ENCODE results near the gene CDH4.
"Not testable (repeated sequence)": the region's sequence is repeated elsewhere in the genome, so short reads cannot be mapped to it uniquely, and the experiment has no call there.

Gene CDH4

GRCh38 chr20:61267241-61267640 is 15.2 kb downstream of the CDH4 start:
- no peaks in the 10 kb centered on the region for H3K27me3 ChIP-seq (ENCODE audit: insufficient read depth, low read length, poor library complexity)
- no peak overlapping the region for H3K4ac ChIP-seq (ENCODE audit: low read depth, low read length)
- no peak overlapping the region for H3K4me3 ChIP-seq (ENCODE audit: low read length)
- H3K18ac ChIP-seq (ENCODE audit: low read length): no peak overlapping the region
- H3K36me3 ChIP-seq (ENCODE audit: control insufficient read depth, insufficient read depth, low read length): no peaks in the 10 kb centered on the region
- no peak overlapping the region for H2BK5ac ChIP-seq (ENCODE audit: low read length)
- H2BK120ac ChIP-seq (ENCODE audit: low read depth, low read length): no peak overlapping the region
- no peak overlapping the region for H3K4me2 ChIP-seq (ENCODE audit: low read length)
- H3K56ac ChIP-seq (ENCODE audit: low read length): no peak overlapping the region
- no peak overlapping the region for H3K23ac ChIP-seq (ENCODE audit: low read length)
- H3K27ac ChIP-seq (ENCODE audit: low read depth, low read length): no peak overlapping the region
- H3K79me2 ChIP-seq (ENCODE audit: control insufficient read depth, insufficient read depth, low read length): no peaks in the 10 kb centered on the region
- no peak for DNase-seq
- H3K79me1 ChIP-seq (ENCODE audit: low read length): no peaks in the 10 kb centered on the region
- no peaks in the 10 kb centered on the region for H3K4me1 ChIP-seq (ENCODE audit: control insufficient read depth, low read depth, low read length)
- H4K8ac ChIP-seq (ENCODE audit: low read depth, low read length): no peak overlapping the region
- H3K9ac ChIP-seq (ENCODE audit: low read length): no peak overlapping the region
- H4K5ac ChIP-seq (ENCODE audit: low read length): no peak overlapping the region
- H2AK5ac ChIP-seq (ENCODE audit: low read length): no peak overlapping the region
- WGBS (ENCODE audit: extremely low coverage, insufficient coverage, low lambda C conversion rate): no CpG with 5 or more reads among the region's 6 CpGs
- H2BK15ac ChIP-seq (replicated peaks; ENCODE audit: low read depth): no peak overlapping the region

GRCh38 chr20:61268024-61268423 is 16.0 kb downstream of the CDH4 start:
- no peak overlapping the region for H3K23ac ChIP-seq (ENCODE audit: low read length)
- no peak overlapping the region for H3K4ac ChIP-seq (ENCODE audit: low read depth, low read length)
- no peak overlapping the region for H3K9ac ChIP-seq (ENCODE audit: low read length)
- no peak overlapping the region for H2AK5ac ChIP-seq (ENCODE audit: low read length)
- no peak overlapping the region for H4K5ac ChIP-seq (ENCODE audit: low read length)
- H3K79me1 ChIP-seq (ENCODE audit: low read length): no peaks in the 10 kb centered on the region
- H3K27ac ChIP-seq (ENCODE audit: low read depth, low read length): no peak overlapping the region
- H2BK120ac ChIP-seq (ENCODE audit: low read depth, low read length): no peak overlapping the region
- H4K8ac ChIP-seq (ENCODE audit: low read depth, low read length): no peak overlapping the region
- WGBS (ENCODE audit: extremely low coverage, insufficient coverage, low lambda C conversion rate): no CpG with 5 or more reads among the region's 10 CpGs
- no peak overlapping the region for H3K4me2 ChIP-seq (ENCODE audit: low read length)
- no peaks in the 10 kb centered on the region for H3K79me2 ChIP-seq (ENCODE audit: control insufficient read depth, insufficient read depth, low read length)
- no peak for DNase-seq
- H3K36me3 ChIP-seq (ENCODE audit: control insufficient read depth, insufficient read depth, low read length): no peaks in the 10 kb centered on the region
- H3K27me3 ChIP-seq (ENCODE audit: insufficient read depth, low read length, poor library complexity): no peaks in the 10 kb centered on the region
- no peak overlapping the region for H2BK5ac ChIP-seq (ENCODE audit: low read length)
- H2BK15ac ChIP-seq (replicated peaks; ENCODE audit: low read depth): no peak overlapping the region
- H3K18ac ChIP-seq (ENCODE audit: low read length): no peak overlapping the region
- no peak overlapping the region for H3K56ac ChIP-seq (ENCODE audit: low read length)
- peaks cover 2% of the 10 kb centered on the region for H3K4me1 ChIP-seq (ENCODE audit: control insufficient read depth, low read depth, low read length)
- no peak overlapping the region for H3K4me3 ChIP-seq (ENCODE audit: low read length)

- no peak overlapping the region for H4K8ac ChIP-seq (ENCODE audit: low read depth, low read length)
- no peak overlapping the region for H2BK5ac ChIP-seq (ENCODE audit: low read length)
- no peak overlapping the region for H3K18ac ChIP-seq (ENCODE audit: low read length)
- no peak overlapping the region for H3K4ac ChIP-seq (ENCODE audit: low read depth, low read length)
- peaks cover 2% of the 10 kb centered on the region for H3K4me1 ChIP-seq (ENCODE audit: control insufficient read depth, low read depth, low read length)
- H4K5ac ChIP-seq (ENCODE audit: low read length): no peak overlapping the region
- H3K79me2 ChIP-seq (ENCODE audit: control insufficient read depth, insufficient read depth, low read length): no peaks in the 10 kb centered on the region
- H2BK15ac ChIP-seq (replicated peaks; ENCODE audit: low read depth): no peak overlapping the region
- no peak overlapping the region for H2BK120ac ChIP-seq (ENCODE audit: low read depth, low read length)
- no peak for DNase-seq
- H3K27ac ChIP-seq (ENCODE audit: low read depth, low read length): no peak overlapping the region
- no peak overlapping the region for H2AK5ac ChIP-seq (ENCODE audit: low read length)
- WGBS (ENCODE audit: extremely low coverage, insufficient coverage, low lambda C conversion rate): no CpG with 5 or more reads among the region's 28 CpGs
- H3K4me2 ChIP-seq (ENCODE audit: low read length): no peak overlapping the region
- no peak overlapping the region for H3K56ac ChIP-seq (ENCODE audit: low read length)
- no peak overlapping the region for H3K4me3 ChIP-seq (ENCODE audit: low read length)
- H3K79me1 ChIP-seq (ENCODE audit: low read length): no peaks in the 10 kb centered on the region
- H3K9ac ChIP-seq (ENCODE audit: low read length): no peak overlapping the region
- H3K27me3 ChIP-seq (ENCODE audit: insufficient read depth, low read length, poor library complexity): no peaks in the 10 kb centered on the region
- H3K36me3 ChIP-seq (ENCODE audit: control insufficient read depth, insufficient read depth, low read length): no peaks in the 10 kb centered on the region
- H3K23ac ChIP-seq (ENCODE audit: low read length): no peak overlapping the region
Measured at GRCh38 chr20:61271312-61272231, 19.5 kb downstream of the CDH4 start.

GRCh38 chr20:61273024-61273423 is 21.0 kb downstream of the CDH4 start:
- H4K5ac ChIP-seq (ENCODE audit: low read length); H3K4me3 ChIP-seq (ENCODE audit: low read length); H3K23ac ChIP-seq (ENCODE audit: low read length); H3K4ac ChIP-seq (ENCODE audit: low read depth, low read length); H3K79me2 ChIP-seq (ENCODE audit: control insufficient read depth, insufficient read depth, low read length); H3K56ac ChIP-seq (ENCODE audit: low read length); H3K4me1 ChIP-seq (ENCODE audit: control insufficient read depth, low read depth, low read length); H2BK15ac ChIP-seq (replicated peaks; ENCODE audit: low read depth); H3K36me3 ChIP-seq (ENCODE audit: control insufficient read depth, insufficient read depth, low read length); H3K18ac ChIP-seq (ENCODE audit: low read length); H2BK120ac ChIP-seq (ENCODE audit: low read depth, low read length); H3K9ac ChIP-seq (ENCODE audit: low read length); H3K27me3 ChIP-seq (ENCODE audit: insufficient read depth, low read length, poor library complexity); H2BK5ac ChIP-seq (ENCODE audit: low read length); DNase-seq; H3K27ac ChIP-seq (ENCODE audit: low read depth, low read length); H4K8ac ChIP-seq (ENCODE audit: low read depth, low read length); H3K79me1 ChIP-seq (ENCODE audit: low read length); H3K4me2 ChIP-seq (ENCODE audit: low read length); H2AK5ac ChIP-seq (ENCODE audit: low read length): not testable (repeated sequence)
- WGBS (ENCODE audit: extremely low coverage, insufficient coverage, low lambda C conversion rate): no CpG with 5 or more reads among the region's 7 CpGs

- not testable (repeated sequence) for H2BK5ac ChIP-seq (ENCODE audit: low read length); H3K79me2 ChIP-seq (ENCODE audit: control insufficient read depth, insufficient read depth, low read length); H3K4me1 ChIP-seq (ENCODE audit: control insufficient read depth, low read depth, low read length); DNase-seq; H3K36me3 ChIP-seq (ENCODE audit: control insufficient read depth, insufficient read depth, low read length); H2BK15ac ChIP-seq (replicated peaks; ENCODE audit: low read depth); H3K23ac ChIP-seq (ENCODE audit: low read length); H3K4me2 ChIP-seq (ENCODE audit: low read length); H3K4me3 ChIP-seq (ENCODE audit: low read length); H3K9ac ChIP-seq (ENCODE audit: low read length); H4K5ac ChIP-seq (ENCODE audit: low read length); H3K27ac ChIP-seq (ENCODE audit: low read depth, low read length); H3K18ac ChIP-seq (ENCODE audit: low read length); H4K8ac ChIP-seq (ENCODE audit: low read depth, low read length); H2BK120ac ChIP-seq (ENCODE audit: low read depth, low read length); H3K79me1 ChIP-seq (ENCODE audit: low read length); H3K4ac ChIP-seq (ENCODE audit: low read depth, low read length); H3K56ac ChIP-seq (ENCODE audit: low read length); H2AK5ac ChIP-seq (ENCODE audit: low read length); H3K27me3 ChIP-seq (ENCODE audit: insufficient read depth, low read length, poor library complexity)
- WGBS (ENCODE audit: extremely low coverage, insufficient coverage, low lambda C conversion rate): no CpG with 5 or more reads among the region's 1 CpG
Measured at GRCh38 chr20:61273666-61274065, 21.6 kb downstream of the CDH4 start.

GRCh38 chr20:61274326-61274725 is 22.3 kb downstream of the CDH4 start:
- no peak overlapping the region for H3K56ac ChIP-seq (ENCODE audit: low read length)
- no peaks in the 10 kb centered on the region for H3K36me3 ChIP-seq (ENCODE audit: control insufficient read depth, insufficient read depth, low read length)
- no peaks in the 10 kb centered on the region for H3K27me3 ChIP-seq (ENCODE audit: insufficient read depth, low read length, poor library complexity)
- H3K4ac ChIP-seq (ENCODE audit: low read depth, low read length): no peak overlapping the region
- H3K79me1 ChIP-seq (ENCODE audit: low read length): no peaks in the 10 kb centered on the region
- H4K5ac ChIP-seq (ENCODE audit: low read length): no peak overlapping the region
- no peak overlapping the region for H2BK120ac ChIP-seq (ENCODE audit: low read depth, low read length)
- H3K4me2 ChIP-seq (ENCODE audit: low read length): no peak overlapping the region
- no peak overlapping the region for H2BK15ac ChIP-seq (replicated peaks; ENCODE audit: low read depth)
- peaks cover 2% of the 10 kb centered on the region for H3K4me1 ChIP-seq (ENCODE audit: control insufficient read depth, low read depth, low read length)
- WGBS (ENCODE audit: extremely low coverage, insufficient coverage, low lambda C conversion rate): no CpG with 5 or more reads among the region's 8 CpGs
- no peak overlapping the region for H4K8ac ChIP-seq (ENCODE audit: low read depth, low read length)
- H3K79me2 ChIP-seq (ENCODE audit: control insufficient read depth, insufficient read depth, low read length): no peaks in the 10 kb centered on the region
- H2BK5ac ChIP-seq (ENCODE audit: low read length): no peak overlapping the region
- DNase-seq: no peak
- H3K4me3 ChIP-seq (ENCODE audit: low read length): no peak overlapping the region
- no peak overlapping the region for H3K27ac ChIP-seq (ENCODE audit: low read depth, low read length)
- no peak overlapping the region for H3K18ac ChIP-seq (ENCODE audit: low read length)
- no peak overlapping the region for H2AK5ac ChIP-seq (ENCODE audit: low read length)
- H3K23ac ChIP-seq (ENCODE audit: low read length): no peak overlapping the region
- no peak overlapping the region for H3K9ac ChIP-seq (ENCODE audit: low read length)

Data from mesendoderm (in vitro differentiated cells).